Measurements from ENCODE around the gene CADPS.

GRCh38 chr3:62365391-62366125, 509.7 kb downstream of the CADPS start:
- TF ChIP-seq CTCF (IDR thresholded peaks at IDR 0.05; ENCODE audit: insufficient read depth, low read length), result no peak
- TF ChIP-seq GABPA (IDR thresholded peaks at IDR 0.05; ENCODE audit: low read depth), result no peak
- no peak for TF ChIP-seq POLR2AphosphoS5 (IDR thresholded peaks at IDR 0.05; ENCODE audit: low read depth)
- no peak for TF ChIP-seq SPI1 (IDR thresholded peaks at IDR 0.05; ENCODE audit: borderline replicate concordance, low read depth)
